Ureter (tissue), 1 donor: Measurements from ENCODE around the gene GSG1. TPM values are rescaled to one million over a fixed set of nuclear protein-coding genes. Genes with fewer than 3 reads are reported as not detected.
"Not testable (repeated sequence)": the region's sequence is repeated elsewhere in the genome, so short reads cannot be mapped to it uniquely, and the experiment has no call there.

Source experiments
- DNase-seq: peaks from one replicate; pipeline ENCODE4 v3.0.0-alpha.2; 2020; ENCODE audit warnings: low spot score
- total RNA-seq: library from RNA; stranded (reverse); gene quantifications from one replicate; pipeline ENCODE4 v1.2.4, GENCODE V29; 2023
- donor health status: DM: yes; HTN: yes; CAD: no.

GSG1 gene
- total RNA-seq, 1 donor from 2014 or later, result not detected

DNA sequence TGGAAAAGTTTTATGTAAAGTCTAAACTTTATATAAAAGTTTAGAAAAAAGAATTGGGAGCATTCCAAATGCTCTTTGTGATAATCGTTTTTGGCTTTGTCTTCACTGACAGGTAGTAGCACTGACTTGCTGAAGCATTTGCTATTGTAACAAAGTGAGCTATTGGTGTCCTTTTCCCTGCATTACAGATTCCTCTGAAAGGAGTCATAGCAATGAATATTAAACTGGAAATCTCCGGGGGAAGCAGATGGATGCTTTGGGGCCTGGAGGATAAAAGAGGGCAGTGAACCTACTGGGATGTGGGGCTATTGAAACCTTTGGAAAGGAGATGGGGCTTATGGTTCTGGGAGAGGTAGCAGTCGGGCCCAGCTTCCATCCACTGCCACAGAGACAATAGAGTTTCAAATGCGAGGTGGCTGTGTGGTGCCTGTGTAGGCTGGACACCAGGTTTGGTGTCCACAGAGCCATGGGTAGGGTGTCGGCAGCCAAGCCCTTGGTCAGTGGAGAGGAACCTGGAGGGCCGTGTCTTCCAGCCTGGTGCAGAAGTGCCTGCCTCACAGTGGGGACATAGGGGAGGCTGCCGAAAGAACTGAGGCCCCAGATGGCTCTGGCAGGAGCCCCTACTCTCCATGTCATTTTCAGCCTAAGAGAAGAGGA is 10.1 kb downstream of the GSG1 start:
- DNase-seq, result no peak

- no peak for DNase-seq
Observed at GRCh38 chr12:13091832-13092231, 11.6 kb downstream of the GSG1 start.

- DNase-seq, result no peak
Observed at GRCh38 chr12:13090054-13090453, 13.4 kb downstream of the GSG1 start.

GRCh38 chr12:13088496-13088895 is 15.0 kb downstream of the GSG1 start:
- DNase-seq, result no peak

GRCh38 chr12:13087766-13088165 is 15.7 kb downstream of the GSG1 start:
- no peak for DNase-seq

DNA sequence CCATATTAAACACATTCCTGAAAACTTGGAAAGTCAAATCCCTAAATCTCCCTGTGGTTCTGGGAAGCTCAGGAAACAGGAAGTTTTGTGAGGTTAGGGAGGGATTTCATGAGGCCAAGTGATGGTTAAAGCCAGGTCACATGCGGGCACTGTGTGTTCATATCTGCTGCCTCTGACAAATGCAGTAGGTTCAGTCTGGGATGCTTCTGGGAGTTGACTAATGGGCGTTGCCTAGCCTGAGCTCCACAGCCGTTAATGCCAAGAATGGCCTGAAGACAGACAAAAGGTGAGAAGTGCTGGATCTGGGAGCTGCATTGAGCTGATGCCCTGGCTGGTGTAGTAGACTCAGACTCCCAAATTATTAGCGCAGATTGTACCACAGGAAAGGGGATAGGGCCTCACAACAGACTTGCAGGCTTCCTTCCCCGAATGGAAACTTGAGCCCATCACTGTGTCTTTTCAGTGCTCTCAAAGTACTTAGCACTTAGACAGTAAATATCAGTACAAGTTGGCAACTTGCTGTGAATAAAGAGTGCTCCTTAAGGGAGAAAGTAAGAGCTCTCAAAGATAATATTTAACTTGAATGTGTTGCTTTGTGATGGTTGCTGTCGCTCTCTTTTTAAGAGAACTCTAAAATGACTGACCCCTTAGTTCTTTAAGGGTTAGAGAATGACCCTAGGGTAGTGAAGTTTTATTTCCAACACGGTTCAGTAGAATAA is 17.3 kb downstream of the GSG1 start:
- DNase-seq, result no peak

- no peak for DNase-seq
Observed at GRCh38 chr12:13084898-13085640, 18.4 kb downstream of the GSG1 start.

GRCh38 chr12:13083638-13084037 is 19.8 kb downstream of the GSG1 start:
- not testable (repeated sequence) for DNase-seq

- DNase-seq, result no peak
Observed at GRCh38 chr12:13082861-13083260, 20.6 kb downstream of the GSG1 start.

GRCh38 chr12:13080266-13080665 is 23.2 kb downstream of the GSG1 start:
- DNase-seq, result no peak

- no peak for DNase-seq
Observed at GRCh38 chr12:13079440-13079906, 24.0 kb downstream of the GSG1 start.

DNA sequence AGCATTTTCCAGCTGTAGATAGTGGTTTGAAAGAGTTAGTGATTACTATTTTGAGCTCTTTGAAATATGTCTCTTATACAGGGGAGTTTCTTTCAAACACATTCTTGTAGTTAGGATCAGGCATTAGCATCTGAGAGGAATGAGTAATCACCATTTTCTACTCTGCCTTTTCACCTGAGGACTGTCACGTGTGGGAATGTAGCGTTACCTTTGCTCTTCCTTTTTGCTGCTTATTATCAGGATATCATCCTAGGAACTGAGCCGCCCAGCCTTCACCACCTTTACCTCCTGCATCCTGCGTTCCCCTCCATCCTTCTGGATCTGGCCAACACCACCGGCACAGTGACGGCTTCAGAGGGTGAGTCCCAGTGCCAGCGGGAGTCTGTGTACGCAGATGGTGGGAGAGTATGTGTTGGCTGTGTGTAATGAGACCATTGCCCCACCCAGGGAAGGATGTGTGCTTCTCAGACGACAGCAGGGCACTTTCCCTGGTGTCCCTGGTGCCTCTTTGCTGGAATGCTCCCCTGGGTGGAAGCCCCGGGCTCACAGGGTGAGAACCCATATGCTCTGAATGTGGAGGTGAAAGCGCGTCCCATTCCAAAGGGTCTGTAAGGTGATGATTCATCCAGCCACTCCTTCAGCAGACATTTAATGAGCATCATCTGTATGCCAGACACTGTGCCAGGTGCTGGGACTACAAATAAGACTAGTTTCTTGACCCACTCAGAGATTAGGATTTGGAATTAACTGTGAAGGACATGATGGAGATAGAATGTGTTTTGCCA is 27.5 kb downstream of the GSG1 start:
- no peak for DNase-seq

DNA sequence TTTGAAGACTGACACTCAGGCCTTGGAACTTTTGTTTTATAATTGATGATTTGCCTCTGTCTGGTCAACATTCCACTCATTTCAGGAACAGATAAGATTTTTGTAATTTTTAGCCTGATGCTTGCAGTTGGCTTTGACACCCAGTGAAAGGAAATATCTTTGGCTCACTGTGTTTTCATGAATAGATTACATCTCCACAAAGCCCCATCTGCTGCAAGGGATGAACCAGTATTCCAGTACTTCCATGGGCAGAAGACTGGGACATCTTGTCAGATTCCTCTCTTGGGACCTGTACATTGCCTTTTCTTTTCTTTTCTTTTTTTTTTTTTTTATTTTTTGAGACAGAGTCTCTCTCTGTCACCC is 28.4 kb downstream of the GSG1 start:
- DNase-seq, result no peak

DNA sequence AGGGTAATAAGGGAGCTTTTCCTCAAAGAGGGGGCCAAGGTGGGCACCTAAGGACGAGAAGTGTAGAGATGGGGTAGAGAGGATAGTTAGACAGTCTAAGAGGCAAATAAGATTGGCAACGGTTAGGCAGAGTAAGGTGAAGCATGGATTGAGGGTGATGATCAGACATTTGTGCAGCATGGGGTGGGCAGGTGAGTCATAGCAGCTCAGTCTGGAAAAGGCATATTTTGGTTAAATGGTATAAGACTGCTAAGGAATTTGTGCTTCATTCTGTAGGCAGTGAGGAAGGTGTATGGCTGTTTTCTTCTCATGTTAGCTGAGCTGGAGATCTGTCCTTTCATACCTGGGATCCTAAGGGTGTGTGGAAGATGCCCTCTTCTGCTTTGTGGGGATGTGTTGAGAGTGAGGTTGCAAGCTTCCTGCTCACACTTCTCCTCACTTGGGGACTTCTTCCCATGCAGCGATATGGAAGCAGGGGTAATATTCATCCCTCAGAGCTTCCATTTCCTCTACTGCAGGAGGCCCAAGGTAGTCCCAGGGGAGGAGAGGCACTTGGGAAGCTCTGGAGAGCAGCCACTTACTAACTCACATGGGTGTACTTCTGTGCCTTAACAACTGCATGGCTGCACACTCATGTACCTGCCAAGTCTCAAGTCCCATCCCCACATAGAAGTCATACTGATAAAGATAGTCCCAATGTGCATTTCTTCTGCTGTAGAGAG is 28.9 kb downstream of the GSG1 start:
- DNase-seq, result no peak

DNA sequence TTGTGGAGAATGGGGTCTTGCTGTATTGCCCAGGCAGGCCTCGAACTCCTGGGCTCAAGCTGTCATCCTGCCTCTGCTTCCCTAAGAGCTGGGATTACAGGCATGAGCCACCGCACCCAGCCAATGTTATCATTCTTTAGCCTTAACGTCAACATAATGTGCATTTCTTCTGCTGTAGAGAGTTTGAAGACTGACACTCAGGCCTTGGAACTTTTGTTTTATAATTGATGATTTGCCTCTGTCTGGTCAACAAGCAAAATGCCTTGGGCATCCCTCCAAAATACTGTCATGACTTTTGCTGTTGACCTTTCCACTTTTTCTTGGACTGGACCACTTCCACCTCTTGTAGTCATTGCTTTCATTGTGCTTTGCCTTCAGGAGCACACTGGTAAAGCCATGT is 30.3 kb downstream of the GSG1 start:
- DNase-seq, result no peak

- no peak for DNase-seq
Observed at GRCh38 chr12:13071305-13072280, 31.9 kb downstream of the GSG1 start.

DNA sequence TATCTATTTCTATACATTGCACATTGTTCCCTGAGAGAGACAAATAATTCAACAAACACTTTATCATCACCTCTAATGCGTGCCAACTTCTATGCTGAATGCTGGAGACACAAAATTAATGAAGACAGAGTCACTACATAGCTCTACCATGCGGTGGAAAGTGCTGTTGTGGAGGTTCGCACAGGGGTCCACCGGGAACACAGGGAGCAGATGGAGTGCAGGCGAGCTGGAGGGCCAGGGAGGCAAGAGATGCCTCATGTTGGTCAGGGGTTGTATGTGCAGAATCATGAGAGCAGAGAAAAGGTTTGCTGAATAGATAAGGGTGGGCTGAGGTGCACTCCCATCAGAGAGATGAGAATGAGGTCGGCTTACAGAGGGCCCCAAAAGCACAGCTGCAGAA is 34.1 kb downstream of the GSG1 start:
- no peak for DNase-seq

- no peak for DNase-seq
Observed at GRCh38 chr12:13067322-13067721, 36.1 kb downstream of the GSG1 start.

DNA sequence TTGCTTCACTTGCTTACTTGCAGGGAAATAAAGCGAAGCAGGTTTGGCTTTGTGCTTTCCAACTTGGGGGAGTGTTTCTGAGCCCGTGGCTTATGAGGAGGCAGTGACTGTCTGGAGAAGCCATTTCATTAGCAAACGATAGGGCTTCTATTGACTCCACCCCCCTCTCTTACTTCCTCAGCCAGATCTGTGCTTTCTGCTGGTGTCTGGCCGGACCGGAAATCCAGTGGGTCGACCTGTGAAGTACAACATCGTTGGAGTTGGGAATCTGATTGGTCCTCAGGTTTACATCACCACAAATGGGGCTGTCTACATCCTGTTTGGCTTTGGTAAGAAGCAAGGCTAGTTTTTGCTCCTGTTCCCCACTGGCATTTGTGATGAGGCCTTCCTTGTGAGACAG is 37.0 kb downstream of the GSG1 start:
- DNase-seq, result no peak

DNA sequence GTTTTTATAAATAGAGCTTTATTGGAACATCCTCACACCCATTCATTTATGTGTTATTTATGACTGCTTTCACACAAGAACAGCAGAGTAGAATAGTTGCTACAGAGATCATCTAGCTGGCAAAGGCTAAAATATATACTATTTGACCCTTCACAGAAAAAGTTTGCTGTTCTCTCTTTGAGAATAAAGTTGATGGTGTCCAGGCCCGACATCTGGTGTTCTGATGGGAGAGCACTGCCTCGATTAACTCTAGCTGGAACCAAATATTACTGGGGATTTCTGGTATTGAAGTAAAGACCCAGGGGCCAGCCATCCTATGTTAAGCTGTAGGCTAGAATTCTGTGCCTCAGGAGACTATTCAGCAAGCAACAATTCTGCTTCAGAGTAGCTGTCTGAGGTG is 37.5 kb downstream of the GSG1 start:
- no peak for DNase-seq
